Measurements from ENCODE around the gene MEIS3.

The MEIS3 gene

DNA sequence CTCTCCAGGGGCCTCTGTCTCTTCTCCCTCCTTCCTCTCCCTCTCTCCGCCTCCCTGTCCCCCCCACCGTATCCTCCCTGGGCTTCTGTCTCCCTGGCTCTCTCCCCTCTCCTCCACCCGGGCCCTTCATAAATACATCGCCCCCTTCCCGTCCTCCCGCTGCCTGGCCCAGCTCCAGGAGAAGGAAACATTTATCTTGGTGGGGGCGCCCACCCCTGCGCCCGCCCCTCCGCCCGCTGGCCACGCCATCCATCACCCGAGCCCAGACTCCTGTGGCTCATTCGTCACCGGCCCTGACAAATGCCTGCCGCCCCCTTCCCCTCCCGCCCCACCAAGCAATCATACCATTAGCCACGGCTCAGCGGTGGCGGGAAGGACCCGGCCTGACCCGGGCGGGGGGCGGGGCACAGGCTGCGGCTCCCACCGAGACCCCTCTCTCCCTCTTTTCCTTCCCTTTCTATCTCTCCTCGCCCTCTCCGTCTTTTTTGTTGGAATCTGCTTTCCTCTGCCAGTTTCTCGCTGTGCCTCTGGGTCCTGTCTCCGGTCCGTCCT is 2.6 kb upstream of the MEIS3 start:
- no peaks in the 10 kb centered on the region for H4K20me1 ChIP-seq (ENCODE audit: insufficient read depth, low read length)
- no peaks in the 10 kb centered on the region for H3K4me1 ChIP-seq (ENCODE audit: low read length)
- no peak for DNase-seq
- no peaks in the 10 kb centered on the region for H3K9me3 ChIP-seq (replicated peaks; ENCODE audit: insufficient read depth, low read length)
- H3K4me2 ChIP-seq (ENCODE audit: low read depth, low read length): no peak overlapping the region
- H3K36me3 ChIP-seq (replicated peaks; ENCODE audit: insufficient read depth, low read length): no peaks in the 10 kb centered on the region
- no peaks in the 10 kb centered on the region for H3K9me2 ChIP-seq (replicated peaks; ENCODE audit: insufficient read depth, low read length)
- no peak overlapping the region for H2AFZ ChIP-seq (ENCODE audit: low read length)
- H3K27ac ChIP-seq (ENCODE audit: low read length): no peak overlapping the region
- H3K27me3 ChIP-seq (replicated peaks; ENCODE audit: insufficient read depth, low read length): peaks cover 94% of the 10 kb centered on the region
- no peaks in the 10 kb centered on the region for H3K79me2 ChIP-seq (ENCODE audit: low read length)
- no peak overlapping the region for H3K9ac ChIP-seq (ENCODE audit: low read length)
- TF ChIP-seq, protein P1, sequence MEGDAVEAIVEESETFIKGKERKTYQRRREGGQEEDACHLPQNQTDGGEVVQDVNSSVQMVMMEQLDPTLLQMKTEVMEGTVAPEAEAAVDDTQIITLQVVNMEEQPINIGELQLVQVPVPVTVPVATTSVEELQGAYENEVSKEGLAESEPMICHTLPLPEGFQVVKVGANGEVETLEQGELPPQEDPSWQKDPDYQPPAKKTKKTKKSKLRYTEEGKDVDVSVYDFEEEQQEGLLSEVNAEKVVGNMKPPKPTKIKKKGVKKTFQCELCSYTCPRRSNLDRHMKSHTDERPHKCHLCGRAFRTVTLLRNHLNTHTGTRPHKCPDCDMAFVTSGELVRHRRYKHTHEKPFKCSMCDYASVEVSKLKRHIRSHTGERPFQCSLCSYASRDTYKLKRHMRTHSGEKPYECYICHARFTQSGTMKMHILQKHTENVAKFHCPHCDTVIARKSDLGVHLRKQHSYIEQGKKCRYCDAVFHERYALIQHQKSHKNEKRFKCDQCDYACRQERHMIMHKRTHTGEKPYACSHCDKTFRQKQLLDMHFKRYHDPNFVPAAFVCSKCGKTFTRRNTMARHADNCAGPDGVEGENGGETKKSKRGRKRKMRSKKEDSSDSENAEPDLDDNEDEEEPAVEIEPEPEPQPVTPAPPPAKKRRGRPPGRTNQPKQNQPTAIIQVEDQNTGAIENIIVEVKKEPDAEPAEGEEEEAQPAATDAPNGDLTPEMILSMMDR (IDR thresholded peaks at IDR 0.05; ENCODE audit: low read length): no peak
- no peaks in the 10 kb centered on the region for H3F3A ChIP-seq (ENCODE audit: insufficient read depth, low read length)
- H3K4me3 ChIP-seq (ENCODE audit: low read length): no peak overlapping the region

DNA sequence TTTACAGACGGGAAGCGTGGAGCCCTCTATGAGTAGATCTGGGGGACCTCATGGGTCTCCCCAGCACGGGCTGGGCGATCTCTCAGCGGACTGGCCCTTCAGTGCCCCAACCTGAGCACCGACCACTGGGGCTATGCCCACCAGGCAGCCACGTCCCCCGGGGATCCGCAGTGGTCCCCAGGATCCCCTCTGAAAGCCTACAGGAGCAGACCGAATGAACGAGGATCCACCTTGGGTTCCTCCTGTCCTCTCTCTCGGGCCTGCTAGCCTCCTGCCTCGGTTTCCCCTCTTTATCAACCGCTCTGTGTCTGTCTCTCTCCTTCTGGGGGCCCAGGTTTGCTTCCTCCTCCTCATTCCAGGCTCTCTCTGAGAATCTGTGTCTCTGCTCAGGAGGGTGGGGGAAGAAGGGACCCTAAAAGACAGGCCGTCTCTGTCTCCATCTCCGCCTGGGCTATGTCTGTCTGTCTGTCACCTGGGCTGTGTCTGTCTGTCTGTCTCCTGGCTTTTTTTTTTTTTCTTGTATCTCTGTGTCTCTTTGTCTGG is 2.0 kb upstream of the MEIS3 start:
- Histone ChIP-seq H3K4me1 (ENCODE audit: low read length) (no peaks in the 10 kb centered on the region), H3K9me2 (replicated peaks; ENCODE audit: insufficient read depth, low read length) (no peaks in the 10 kb centered on the region), H4K20me1 (ENCODE audit: insufficient read depth, low read length) (no peaks in the 10 kb centered on the region), H3K4me3 (ENCODE audit: low read length) (no peak overlapping the region), H3K79me2 (ENCODE audit: low read length) (no peaks in the 10 kb centered on the region), H3K9me3 (replicated peaks; ENCODE audit: insufficient read depth, low read length) (no peaks in the 10 kb centered on the region), H3K36me3 (replicated peaks; ENCODE audit: insufficient read depth, low read length) (no peaks in the 10 kb centered on the region), H3K9ac (ENCODE audit: low read length) (no peak overlapping the region), H3K27ac (ENCODE audit: low read length) (no peak overlapping the region), H2AFZ (ENCODE audit: low read length) (no peak overlapping the region), H3K4me2 (ENCODE audit: low read depth, low read length) (no peak overlapping the region), H3F3A (ENCODE audit: insufficient read depth, low read length) (no peaks in the 10 kb centered on the region), H3K27me3 (replicated peaks; ENCODE audit: insufficient read depth, low read length) (peaks cover 96% of the 10 kb centered on the region)
- TF ChIP-seq EZH2phosphoT487 (IDR thresholded peaks at IDR 0.05; ENCODE audit: low read length): no peak
- TF ChIP-seq, protein P1 (IDR thresholded peaks at IDR 0.05; ENCODE audit: low read length): no peak
- TF ChIP-seq EZH2 (optimal IDR thresholded peaks at IDR 0.05; ENCODE audit: low read depth, low read length): no peak
- DNase-seq: no peak

DNA sequence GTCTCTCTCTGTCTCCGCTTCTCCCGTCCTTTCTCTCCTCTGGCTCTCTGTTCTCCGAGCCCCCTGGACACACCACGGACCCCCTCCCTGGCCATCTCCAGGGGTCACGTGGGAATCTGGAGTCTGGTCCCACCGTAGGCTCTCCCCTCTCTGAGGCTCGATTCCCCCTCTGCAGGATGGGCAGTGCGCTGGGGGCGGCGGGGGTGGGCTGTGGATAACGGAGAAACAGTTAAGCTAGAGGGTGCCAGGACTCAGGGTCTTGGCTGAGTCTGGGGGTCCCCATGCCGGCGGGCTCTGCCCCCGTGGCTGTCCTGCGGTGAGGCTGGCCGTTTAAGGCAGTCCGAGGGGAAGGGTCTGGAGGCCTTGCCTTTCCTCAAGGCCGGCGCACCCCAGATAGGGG is 462 bp upstream of the MEIS3 start:
- no peaks in the 10 kb centered on the region for H3K4me1 ChIP-seq (ENCODE audit: low read length)

More for the DNA sequence above, 462 bp upstream of the MEIS3 start:
- no peak for DNase-seq
- Histone ChIP-seq H3K9ac (ENCODE audit: low read length) (no peak overlapping the region), H3K4me2 (ENCODE audit: low read depth, low read length) (no peak overlapping the region), H3K9me2 (replicated peaks; ENCODE audit: insufficient read depth, low read length) (no peaks in the 10 kb centered on the region), H3K36me3 (replicated peaks; ENCODE audit: insufficient read depth, low read length) (no peaks in the 10 kb centered on the region), H3K4me3 (ENCODE audit: low read length) (no peak overlapping the region), H3K9me3 (replicated peaks; ENCODE audit: insufficient read depth, low read length) (no peaks in the 10 kb centered on the region), H4K20me1 (ENCODE audit: insufficient read depth, low read length) (no peaks in the 10 kb centered on the region), H3K27ac (ENCODE audit: low read length) (no peak overlapping the region), H3K79me2 (ENCODE audit: low read length) (no peaks in the 10 kb centered on the region), H3K27me3 (replicated peaks; ENCODE audit: insufficient read depth, low read length) (peaks cover 95% of the 10 kb centered on the region), H3F3A (ENCODE audit: insufficient read depth, low read length) (no peaks in the 10 kb centered on the region), H2AFZ (ENCODE audit: low read length) (no peak overlapping the region)
- TF ChIP-seq, protein P1 (IDR thresholded peaks at IDR 0.05; ENCODE audit: low read length): no peak
- TF ChIP-seq EZH2phosphoT487 (IDR thresholded peaks at IDR 0.05; ENCODE audit: low read length) (no peak), EZH2 (optimal IDR thresholded peaks at IDR 0.05; ENCODE audit: low read depth, low read length) (no peak)
